ENCODE measurements around the gene PREP. TPM values are rescaled to one million over a fixed set of nuclear protein-coding genes. Genes with fewer than 3 reads are reported as not detected.
A peak's percentile ranks its signal among the peaks of the same experiment; 100 is the strongest.

Gene PREP
- 9.0 and 18.1 TPM in 2 replicates for total RNA-seq (ENCODE audit: low replicate concordance)

DNA sequence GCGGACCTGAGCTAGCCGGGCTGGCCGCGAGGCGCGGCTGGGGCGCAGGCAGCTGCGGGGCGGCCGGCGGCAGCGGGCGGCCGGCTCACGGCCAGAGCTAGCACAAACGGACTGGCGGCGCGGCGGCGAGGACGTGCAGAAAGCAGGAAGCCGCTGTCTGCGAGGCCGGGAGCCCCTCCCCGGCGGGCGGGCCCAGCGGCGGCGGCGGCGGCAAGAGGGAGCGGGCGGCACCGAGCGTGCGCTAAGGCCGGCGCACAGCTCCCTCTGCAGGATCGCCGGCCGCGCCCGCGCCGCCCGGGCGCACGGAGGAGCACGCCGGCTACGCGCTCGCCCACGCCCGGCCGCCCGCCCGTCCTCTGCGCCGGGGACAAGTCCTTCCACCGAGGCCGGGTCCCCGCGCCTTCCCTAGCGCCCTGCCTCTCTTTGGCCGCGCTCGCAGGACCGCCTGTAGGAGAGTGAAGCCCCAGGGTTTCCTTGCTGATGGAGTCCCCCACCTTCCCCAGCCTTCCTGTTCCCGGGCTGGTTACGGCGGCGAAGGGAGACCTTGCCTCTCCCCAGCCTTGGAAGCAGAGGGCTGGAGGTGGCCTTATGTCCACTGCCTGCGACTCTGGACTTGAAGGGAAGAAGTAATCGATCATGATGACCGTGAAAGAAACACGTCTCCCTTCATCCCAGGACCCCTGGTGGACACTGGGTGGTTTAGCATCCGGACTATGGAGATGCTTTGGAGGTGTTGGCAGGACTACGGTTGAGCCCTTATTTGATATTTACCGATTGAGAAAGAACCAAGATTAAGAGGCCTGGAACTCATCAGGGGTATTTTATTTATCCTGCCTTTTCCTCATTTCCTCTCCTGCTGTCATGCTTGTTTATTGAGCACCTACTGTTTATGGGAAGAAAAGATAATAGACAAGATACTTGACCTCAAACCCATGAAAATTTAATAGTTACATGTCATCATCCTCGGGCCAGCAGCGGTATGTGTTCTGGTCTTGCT, at the start of gene PREP:
Gene PREP, minus strand, starts transcription at position 144 of the 997 bp plus-strand sequence. CDS start 191 bp downstream, outside the sequence.
- DNase-seq (ENCODE audit: low read depth), result peak; percentile 81
- TF ChIP-seq CTCF (IDR thresholded peaks at IDR 0.05; ENCODE audit: insufficient read depth, low read length), result peak; percentile 85
- H3K4me3 ChIP-seq (ENCODE audit: low read depth, low read length), result peak within 1 kb of the TSS; percentile 95

DNA sequence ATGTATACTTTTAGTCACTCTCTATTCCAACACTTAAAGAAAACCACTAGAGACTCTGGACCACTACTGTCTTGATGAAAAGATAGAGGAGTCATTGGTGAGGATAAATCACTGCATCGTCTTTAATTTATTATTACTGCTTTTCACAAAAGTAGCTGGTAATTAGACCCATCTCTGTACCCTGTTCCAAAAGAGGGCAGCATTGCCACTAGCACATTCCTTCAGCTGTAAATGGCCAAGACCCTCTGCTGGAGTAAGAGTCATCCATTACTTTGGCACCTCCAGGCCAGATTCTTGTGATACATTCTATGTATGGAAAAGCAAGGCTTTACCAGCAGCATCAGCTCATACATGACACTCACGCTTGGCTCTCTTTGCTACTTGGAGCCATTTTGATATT, 49.5 kb upstream of the PREP start:
- TF ChIP-seq CTCF (IDR thresholded peaks at IDR 0.05; ENCODE audit: insufficient read depth, low read length), result no peak
- no peak overlapping the region for H3K4me3 ChIP-seq (ENCODE audit: low read depth, low read length)
- no peak for DNase-seq (ENCODE audit: low read depth)

- DNase-seq (ENCODE audit: low read depth), result no peak
- no peak overlapping the region for H3K4me3 ChIP-seq (ENCODE audit: low read depth, low read length)
- TF ChIP-seq CTCF (IDR thresholded peaks at IDR 0.05; ENCODE audit: insufficient read depth, low read length), result no peak
Measured at GRCh38 chr6:105449756-105450390, 47.0 kb upstream of the PREP start.

DNA sequence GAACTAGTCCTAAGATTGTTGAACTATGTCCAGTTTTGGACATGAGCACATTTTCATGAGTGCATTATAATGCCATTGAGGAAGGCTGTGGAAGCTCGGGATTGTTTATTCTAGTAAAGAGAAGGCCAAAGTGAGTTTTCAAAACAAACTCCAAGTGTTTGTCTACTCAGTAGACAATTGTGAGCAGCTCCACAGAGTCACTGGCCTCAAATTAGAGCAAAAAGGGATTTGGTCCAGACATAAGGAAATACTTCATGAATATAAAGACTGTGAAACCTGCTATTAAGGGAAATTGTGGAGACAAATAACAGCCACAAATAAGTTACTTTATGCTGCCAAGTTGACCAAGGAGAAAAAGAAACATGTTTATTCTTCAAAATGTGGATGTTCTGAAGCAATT, 42.6 kb upstream of the PREP start:
- H3K4me3 ChIP-seq (ENCODE audit: low read depth, low read length), result no peak overlapping the region
- DNase-seq (ENCODE audit: low read depth), result no peak
- no peak for TF ChIP-seq CTCF (IDR thresholded peaks at IDR 0.05; ENCODE audit: insufficient read depth, low read length)

DNA sequence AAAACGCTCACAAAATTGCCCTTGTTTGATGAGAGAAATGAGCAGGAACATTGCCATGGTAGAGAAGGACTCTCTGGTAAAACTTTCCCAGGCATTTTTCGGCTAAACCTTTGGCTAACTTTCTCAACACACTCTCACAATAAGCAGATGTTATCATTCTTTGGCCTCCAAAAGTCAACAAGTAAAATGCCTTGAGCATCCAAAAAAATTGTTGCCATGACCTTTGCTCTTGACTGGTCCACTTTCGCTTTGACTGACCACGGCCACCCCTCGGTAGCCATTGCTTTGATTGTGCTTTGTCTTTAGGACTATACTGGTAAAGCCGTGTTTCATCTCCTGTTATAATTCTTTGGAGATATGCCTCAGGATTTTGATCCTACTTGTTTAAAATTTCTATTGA, 41.1 kb upstream of the PREP start:
- no peak for TF ChIP-seq CTCF (IDR thresholded peaks at IDR 0.05; ENCODE audit: insufficient read depth, low read length)
- H3K4me3 ChIP-seq (ENCODE audit: low read depth, low read length), result no peak overlapping the region
- DNase-seq (ENCODE audit: low read depth), result no peak

GRCh38 chr6:105442369-105442768, 39.5 kb upstream of the PREP start:
- DNase-seq (ENCODE audit: low read depth), result no peak
- TF ChIP-seq CTCF (IDR thresholded peaks at IDR 0.05; ENCODE audit: insufficient read depth, low read length), result no peak
- no peak overlapping the region for H3K4me3 ChIP-seq (ENCODE audit: low read depth, low read length)

Measured in fibroblast of the aortic adventitia (primary cell).